DOHH2 (cell line): Measurements from ENCODE around the gene IFITM10.

Source experiments
- EZH2phosphoT487 ChIP-seq: fragments of 200-600 bp; sonication (generic); IDR thresholded peaks from 2 replicates; pipeline ENCODE4 v1.6.1; 2017; ENCODE audit warnings: borderline replicate concordance, mild to moderate bottlenecking, antibody characterized with exemption, low read length, moderate library complexity, mixed read lengths
- TF ChIP-seq, protein P1 (sequence below): fragments of 200-600 bp; sonication (generic); IDR thresholded peaks from one replicate; pipeline ENCODE4 v1.5.1; 2014; ENCODE audit warnings: antibody characterized with exemption, mild to moderate bottlenecking, low read depth, low read length; ENCODE audit not compliant: poor library complexity, severe bottlenecking

DNA sequence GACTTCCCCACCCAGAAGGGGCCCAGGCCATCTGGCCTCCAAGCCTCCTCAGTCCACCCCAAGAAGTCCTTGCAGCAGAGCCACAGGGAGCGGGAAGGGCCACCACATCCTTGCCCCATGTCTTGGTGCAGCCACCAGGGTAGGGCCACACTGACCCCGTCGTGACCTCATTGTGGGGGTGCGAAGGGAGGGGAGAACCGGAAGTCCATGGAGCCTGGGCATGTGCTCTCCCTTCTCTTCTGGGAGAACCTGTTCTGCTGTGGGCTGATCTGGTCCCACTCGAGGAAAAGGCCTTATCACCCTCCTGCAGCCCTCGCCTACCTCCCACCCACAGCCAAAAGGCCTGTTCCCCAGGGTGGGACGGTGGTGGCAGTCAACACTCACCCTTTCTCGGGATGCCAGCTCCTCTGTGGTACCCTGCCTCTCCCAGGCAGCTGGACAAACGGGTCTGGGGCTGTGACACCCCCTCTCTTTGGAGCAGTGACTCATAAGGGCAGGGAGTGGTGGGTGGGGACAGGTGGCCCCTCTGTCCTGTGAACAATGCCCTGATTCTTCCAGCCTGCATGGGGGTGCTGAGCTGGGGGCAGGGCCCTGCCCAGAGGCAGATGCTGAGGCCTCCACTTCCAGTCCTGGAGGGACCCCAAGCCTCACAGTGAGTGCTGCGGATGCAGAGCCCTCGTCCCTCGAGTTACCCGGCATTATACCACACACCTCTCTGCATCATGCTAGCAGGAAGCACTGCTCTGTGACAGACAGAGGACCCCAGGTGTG lies 27.9 kb upstream of the IFITM10 start:
- TF ChIP-seq, protein P1, sequence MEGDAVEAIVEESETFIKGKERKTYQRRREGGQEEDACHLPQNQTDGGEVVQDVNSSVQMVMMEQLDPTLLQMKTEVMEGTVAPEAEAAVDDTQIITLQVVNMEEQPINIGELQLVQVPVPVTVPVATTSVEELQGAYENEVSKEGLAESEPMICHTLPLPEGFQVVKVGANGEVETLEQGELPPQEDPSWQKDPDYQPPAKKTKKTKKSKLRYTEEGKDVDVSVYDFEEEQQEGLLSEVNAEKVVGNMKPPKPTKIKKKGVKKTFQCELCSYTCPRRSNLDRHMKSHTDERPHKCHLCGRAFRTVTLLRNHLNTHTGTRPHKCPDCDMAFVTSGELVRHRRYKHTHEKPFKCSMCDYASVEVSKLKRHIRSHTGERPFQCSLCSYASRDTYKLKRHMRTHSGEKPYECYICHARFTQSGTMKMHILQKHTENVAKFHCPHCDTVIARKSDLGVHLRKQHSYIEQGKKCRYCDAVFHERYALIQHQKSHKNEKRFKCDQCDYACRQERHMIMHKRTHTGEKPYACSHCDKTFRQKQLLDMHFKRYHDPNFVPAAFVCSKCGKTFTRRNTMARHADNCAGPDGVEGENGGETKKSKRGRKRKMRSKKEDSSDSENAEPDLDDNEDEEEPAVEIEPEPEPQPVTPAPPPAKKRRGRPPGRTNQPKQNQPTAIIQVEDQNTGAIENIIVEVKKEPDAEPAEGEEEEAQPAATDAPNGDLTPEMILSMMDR: no peak
- TF ChIP-seq EZH2phosphoT487: no peak
